Measurements from ENCODE around the gene SH2B2.

The SH2B2 gene

DNA sequence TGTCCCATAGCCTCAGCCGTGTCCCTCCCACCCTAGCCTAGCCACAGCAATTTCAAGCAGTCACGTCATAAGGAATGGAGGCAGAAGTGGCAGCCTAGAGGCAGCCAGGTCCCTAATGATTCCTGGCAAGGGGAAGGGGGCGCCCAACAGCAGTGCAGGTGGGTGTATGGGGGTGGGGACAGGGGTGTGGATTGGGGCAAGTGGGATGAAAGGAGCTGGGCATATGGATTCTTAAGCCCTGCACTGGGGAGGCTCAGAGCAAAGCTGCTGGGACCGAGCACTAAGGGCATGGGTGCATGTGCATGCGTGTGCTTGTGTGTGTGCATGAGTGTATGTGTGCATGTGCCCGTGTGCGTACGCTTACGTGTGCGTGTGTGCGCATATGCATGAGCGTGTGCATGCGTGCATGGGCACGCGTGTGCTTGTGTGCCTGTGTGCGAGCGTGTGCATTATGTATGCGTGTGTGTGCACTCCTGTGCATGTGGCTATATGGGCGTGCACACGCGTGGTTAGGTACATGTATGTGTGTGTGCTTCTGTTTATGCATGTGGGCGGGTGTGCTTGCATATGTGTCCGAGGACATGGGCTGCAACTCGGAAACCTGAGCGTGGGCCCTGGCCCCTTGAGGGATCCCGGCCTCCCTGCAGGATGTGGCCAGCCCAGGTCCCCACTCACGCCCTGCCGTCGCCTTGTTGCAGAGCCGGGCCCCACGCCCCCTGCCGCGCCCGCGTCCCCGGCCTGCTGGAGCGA lies 34.1 kb downstream of the SH2B2 start:
- ATAC-seq (ENCODE audit: insufficient read depth, low read depth) (no peak), DNase-seq (no peak)
- H3K4me1 ChIP-seq (ENCODE audit: insufficient read depth, low read length): no peaks in the 10 kb centered on the region
- H3K9ac ChIP-seq (ENCODE audit: low read depth, low read length): no peak overlapping the region
- no peak overlapping the region for H3K4me3 ChIP-seq (ENCODE audit: low read depth in 1 of 2, low read length in 2 of 2)
- no peak for TF ChIP-seq EZH2 (IDR thresholded peaks at IDR 0.05; ENCODE audit: borderline replicate concordance, low read depth, low read length, severe bottlenecking)
- TF ChIP-seq, protein P1, sequence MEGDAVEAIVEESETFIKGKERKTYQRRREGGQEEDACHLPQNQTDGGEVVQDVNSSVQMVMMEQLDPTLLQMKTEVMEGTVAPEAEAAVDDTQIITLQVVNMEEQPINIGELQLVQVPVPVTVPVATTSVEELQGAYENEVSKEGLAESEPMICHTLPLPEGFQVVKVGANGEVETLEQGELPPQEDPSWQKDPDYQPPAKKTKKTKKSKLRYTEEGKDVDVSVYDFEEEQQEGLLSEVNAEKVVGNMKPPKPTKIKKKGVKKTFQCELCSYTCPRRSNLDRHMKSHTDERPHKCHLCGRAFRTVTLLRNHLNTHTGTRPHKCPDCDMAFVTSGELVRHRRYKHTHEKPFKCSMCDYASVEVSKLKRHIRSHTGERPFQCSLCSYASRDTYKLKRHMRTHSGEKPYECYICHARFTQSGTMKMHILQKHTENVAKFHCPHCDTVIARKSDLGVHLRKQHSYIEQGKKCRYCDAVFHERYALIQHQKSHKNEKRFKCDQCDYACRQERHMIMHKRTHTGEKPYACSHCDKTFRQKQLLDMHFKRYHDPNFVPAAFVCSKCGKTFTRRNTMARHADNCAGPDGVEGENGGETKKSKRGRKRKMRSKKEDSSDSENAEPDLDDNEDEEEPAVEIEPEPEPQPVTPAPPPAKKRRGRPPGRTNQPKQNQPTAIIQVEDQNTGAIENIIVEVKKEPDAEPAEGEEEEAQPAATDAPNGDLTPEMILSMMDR (IDR thresholded peaks at IDR 0.05; ENCODE audit: borderline replicate concordance, extremely low read depth, low read length, poor library complexity, severe bottlenecking): no peak
- H4K20me1 ChIP-seq (ENCODE audit: insufficient read depth, low read length): no peaks in the 10 kb centered on the region
- H3K79me2 ChIP-seq (ENCODE audit: insufficient read depth, low read length): no peaks in the 10 kb centered on the region
- no peak overlapping the region for H3K27ac ChIP-seq (ENCODE audit: low read length)
- H2AFZ ChIP-seq (ENCODE audit: low read depth, low read length): no peak overlapping the region
- no peaks in the 10 kb centered on the region for H3K9me3 ChIP-seq (ENCODE audit: insufficient read depth, low read length, severe bottlenecking)
- no peaks in the 10 kb centered on the region for H3K36me3 ChIP-seq (ENCODE audit: insufficient read depth, low read length)
- no peaks in the 10 kb centered on the region for H3K27me3 ChIP-seq (ENCODE audit: insufficient read depth, low read length, poor library complexity)
- H3K4me2 ChIP-seq (ENCODE audit: insufficient read depth, low read length): no peak overlapping the region

DNA sequence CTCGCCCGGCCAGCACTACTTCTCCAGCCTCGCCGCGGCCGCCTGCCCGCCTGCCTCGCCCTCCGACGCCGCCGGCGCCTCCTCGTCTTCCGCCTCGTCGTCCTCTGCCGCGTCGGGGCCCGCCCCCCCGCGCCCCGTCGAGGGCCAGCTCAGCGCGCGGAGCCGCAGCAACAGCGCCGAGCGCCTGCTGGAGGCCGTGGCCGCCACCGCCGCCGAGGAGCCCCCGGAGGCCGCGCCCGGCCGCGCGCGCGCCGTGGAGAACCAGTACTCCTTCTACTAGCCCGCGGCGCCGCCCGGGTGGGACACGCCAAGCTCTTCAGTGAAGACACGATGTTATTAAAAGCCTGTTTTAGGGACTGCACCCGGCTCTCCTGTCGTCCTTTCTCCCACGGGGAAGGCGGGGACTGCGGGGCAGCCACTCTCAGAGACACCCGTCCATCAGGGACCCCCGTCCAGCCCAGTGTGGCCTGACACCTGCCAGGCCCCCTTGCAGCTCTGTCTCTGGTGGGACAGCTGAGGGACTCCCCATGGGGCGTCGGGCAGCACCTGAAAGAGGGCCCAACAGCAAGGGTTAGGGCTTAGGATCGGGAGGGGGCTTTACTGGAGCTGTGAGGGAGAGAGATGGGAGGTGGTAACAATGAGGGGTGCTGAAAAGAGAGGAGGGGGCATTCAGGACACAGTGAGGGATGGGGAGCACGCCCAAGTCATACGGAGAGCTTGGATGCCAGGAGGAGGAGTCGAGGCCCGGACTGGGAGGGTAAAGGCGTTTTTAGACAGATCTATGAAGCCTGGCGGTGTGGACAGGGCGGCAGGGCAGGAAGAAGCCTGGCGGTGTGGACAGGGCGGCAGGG lies 34.9 kb downstream of the SH2B2 start:
- Histone ChIP-seq H4K20me1 (ENCODE audit: insufficient read depth, low read length) (no peaks in the 10 kb centered on the region), H3K9me3 (ENCODE audit: insufficient read depth, low read length, severe bottlenecking) (no peaks in the 10 kb centered on the region), H3K36me3 (ENCODE audit: insufficient read depth, low read length) (no peaks in the 10 kb centered on the region), H3K9ac (ENCODE audit: low read depth, low read length) (no peak overlapping the region), H3K27me3 (ENCODE audit: insufficient read depth, low read length, poor library complexity) (no peaks in the 10 kb centered on the region), H3K4me2 (ENCODE audit: insufficient read depth, low read length) (no peak overlapping the region), H3K79me2 (ENCODE audit: insufficient read depth, low read length) (no peaks in the 10 kb centered on the region), H3K4me3 (ENCODE audit: low read depth in 1 of 2, low read length in 2 of 2) (no peak overlapping the region), H3K27ac (ENCODE audit: low read length) (no peak overlapping the region), H3K4me1 (ENCODE audit: insufficient read depth, low read length) (no peaks in the 10 kb centered on the region), H2AFZ (ENCODE audit: low read depth, low read length) (no peak overlapping the region)
- no peak for DNase-seq
- TF ChIP-seq, protein P1 (IDR thresholded peaks at IDR 0.05; ENCODE audit: borderline replicate concordance, extremely low read depth, low read length, poor library complexity, severe bottlenecking): no peak
- TF ChIP-seq EZH2 (IDR thresholded peaks at IDR 0.05; ENCODE audit: borderline replicate concordance, low read depth, low read length, severe bottlenecking): no peak
- ATAC-seq (ENCODE audit: insufficient read depth, low read depth): no peak

DNA sequence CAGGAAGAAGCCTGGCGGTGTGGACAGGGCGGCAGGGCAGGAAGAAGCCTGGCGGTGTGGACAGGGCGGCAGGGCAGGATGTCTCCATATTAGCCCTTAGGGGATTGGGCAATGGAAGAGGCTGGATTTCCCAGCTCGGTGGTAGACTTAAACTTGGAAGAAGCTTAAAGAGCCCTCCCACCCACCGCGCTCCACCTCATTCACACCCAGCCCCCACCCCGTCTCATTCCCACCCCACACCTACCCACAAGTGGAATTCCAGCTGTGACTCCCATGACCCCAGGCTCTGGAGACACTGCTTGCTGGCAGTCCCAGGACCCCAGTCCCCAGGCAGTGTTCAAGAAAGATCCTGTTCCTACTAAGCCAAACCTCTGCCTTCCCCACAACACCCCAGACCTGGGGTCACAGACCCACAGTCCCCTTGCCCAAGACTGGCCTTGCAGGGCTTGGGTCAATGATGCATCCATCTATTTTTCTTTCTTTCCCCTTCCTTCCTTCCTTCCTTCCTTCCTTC lies 35.6 kb downstream of the SH2B2 start:
- H4K20me1 ChIP-seq (ENCODE audit: insufficient read depth, low read length): no peaks in the 10 kb centered on the region
- H3K4me2 ChIP-seq (ENCODE audit: insufficient read depth, low read length): no peak overlapping the region
- no peak for DNase-seq
- no peak overlapping the region for H3K4me3 ChIP-seq (ENCODE audit: low read depth in 1 of 2, low read length in 2 of 2)
- no peak overlapping the region for H3K9ac ChIP-seq (ENCODE audit: low read depth, low read length)
- no peak overlapping the region for H2AFZ ChIP-seq (ENCODE audit: low read depth, low read length)
- ATAC-seq (ENCODE audit: insufficient read depth, low read depth): no peak
- no peak overlapping the region for H3K27ac ChIP-seq (ENCODE audit: low read length)
- no peaks in the 10 kb centered on the region for H3K36me3 ChIP-seq (ENCODE audit: insufficient read depth, low read length)
- no peaks in the 10 kb centered on the region for H3K79me2 ChIP-seq (ENCODE audit: insufficient read depth, low read length)
- H3K9me3 ChIP-seq (ENCODE audit: insufficient read depth, low read length, severe bottlenecking): no peaks in the 10 kb centered on the region
- no peaks in the 10 kb centered on the region for H3K27me3 ChIP-seq (ENCODE audit: insufficient read depth, low read length, poor library complexity)
- H3K4me1 ChIP-seq (ENCODE audit: insufficient read depth, low read length): no peaks in the 10 kb centered on the region
- TF ChIP-seq EZH2 (IDR thresholded peaks at IDR 0.05; ENCODE audit: borderline replicate concordance, low read depth, low read length, severe bottlenecking): no peak
- TF ChIP-seq, protein P1 (IDR thresholded peaks at IDR 0.05; ENCODE audit: borderline replicate concordance, extremely low read depth, low read length, poor library complexity, severe bottlenecking): no peak

Data from DND-41 (cell line).